PFSK-1 (cell line): ENCODE data around the gene PRR14.

ENCODE experiments used
- POLR2AphosphoS5 ChIP-seq: IDR thresholded peaks from 2 replicates; pipeline ENCODE4 v1.6.1; 2012; ENCODE audit warnings: low read depth, mild to moderate bottlenecking, control low read depth, low read length, moderate library complexity
- REST ChIP-seq, 2 experiments: IDR thresholded peaks; 2 replicates each; pipeline versions ENCODE4 v1.6.1 to v1.8.0; 2011 to 2012; ENCODE audit warnings: low read depth in 2 of 2, low read length in 2 of 2, control low read depth in 1 of 2, inconsistent platforms in 1 of 2, mild to moderate bottlenecking in 1 of 2, moderate library complexity in 1 of 2; ENCODE audit not compliant: insufficient read depth in 1 of 2
- SIN3A ChIP-seq: IDR thresholded peaks from 2 replicates; pipeline ENCODE4 v1.6.1; 2012; ENCODE audit warnings: mild to moderate bottlenecking, low read length, moderate library complexity, borderline replicate concordance; ENCODE audit not compliant: insufficient read depth
- TAF1 ChIP-seq: IDR thresholded peaks from 2 replicates; pipeline ENCODE4 v1.6.1; 2012; ENCODE audit warnings: low read length, control low read depth, borderline replicate concordance; ENCODE audit not compliant: insufficient read depth

- TF ChIP-seq REST (IDR thresholded peaks at IDR 0.05; ENCODE audit: insufficient read depth in 1 of 2, low read depth in 2 of 2, low read length in 2 of 2), result no peak
- TF ChIP-seq POLR2AphosphoS5, result no peak
- TF ChIP-seq SIN3A, result no peak
- no peak for TF ChIP-seq TAF1
These were observed 44.8 kb upstream of the PRR14 start for GRCh38 chr16:30606004-30606403.
